Measurements from ENCODE around the gene CCKAR.

- TF ChIP-seq GATA3 (IDR thresholded peaks at IDR 0.05; ENCODE audit: low read depth, low read length): no peak
- TF ChIP-seq GATA2 (IDR thresholded peaks at IDR 0.05; ENCODE audit: low read depth, low read length): no peak
Observed at GRCh38 chr4:26441102-26441501, 49.2 kb downstream of the CCKAR start.

Data from SH-SY5Y (cell line).